Body of pancreas (tissue), 4 donors: ENCODE results near the gene UBASH3A. TPM values are rescaled to one million over a fixed set of nuclear protein-coding genes. Genes with fewer than 3 reads are reported as not detected.
A peak's percentile ranks its signal among the peaks of the same experiment; 100 is the strongest.

Experiments used
- ATAC-seq: fragments of 150-250 bp; one replicate; pipeline ENCODE4 v1.9.1; 2016
- DNase-seq, 4 donors: peaks; one replicate each; pipeline ENCODE4 v3.0.0-alpha.2; 2019
- H3K27ac ChIP-seq, 4 donors: fragments of 200-600 bp; sonication (generic); 1 replicate in 3 of 4; 2 replicates in 1 of 4; pipeline versions ENCODE4 v1.5.1 to v1.6.1; 2016 to 2019; ENCODE audit warnings: mild to moderate bottlenecking in 1 of 4, mixed read lengths in 1 of 4, moderate library complexity in 1 of 4
- H3K27me3 ChIP-seq, 2 donors: fragments of 200-600 bp; sonication (generic); one replicate each; pipeline ENCODE4 v1.6.0; 2016; ENCODE audit warnings: mild to moderate bottlenecking in 1 of 2
- H3K36me3 ChIP-seq, 2 donors: fragments of 200-600 bp; sonication (generic); replicated peaks in 1 of 2; 2 replicates each; pipeline ENCODE4 v1.5.1; 2016; ENCODE audit warnings: low read depth in 2 of 2; ENCODE audit not compliant: insufficient read depth in 1 of 2
- H3K4me1 ChIP-seq: fragments of 200-600 bp; sonication (generic); one replicate; pipeline ENCODE4 v1.6.0; 2016
- H3K4me3 ChIP-seq, 2 donors: fragments of 200-600 bp; sonication (generic); 1 replicate in 1 of 2; 2 replicates in 1 of 2; pipeline ENCODE4 v1.5.1; 2016 to 2019
- H3K9me3 ChIP-seq, 3 donors: fragments of 200-600 bp; sonication (generic); 1 replicate in 2 of 3; 2 replicates in 1 of 3; pipeline ENCODE4 v1.5.1; 2016
- POLR2A ChIP-seq, 3 donors: fragments of 450-650 bp; IDR thresholded peaks; one replicate each; pipeline ENCODE4 v1.6.1; 2016; ENCODE audit warnings: antibody characterized with exemption in 3 of 3, mild to moderate bottlenecking in 2 of 3
- WGBS, 2 donors: methylation state at CpG; one replicate each; pipeline ENCODE4 v1.1.5; 2017; 5-methylcytosine and 5-hydroxymethylcytosine counted together
- intact Hi-C: fragments of 100-400 bp; cut with DNase I; formaldehyde crosslinking; loops from one replicate; pipeline ENCODE4 v1.15.1; 2023
- total RNA-seq, 2 donors: library from RNA; depleted of rRNA; stranded (reverse); fragments of >200 nt; gene quantifications; one replicate each; pipeline ENCODE4 v1.1.0, GENCODE V29; 2016
- TF ChIP-seq, protein P1 (sequence below), 7 experiments: fragments of 450-650 bp in 4 of 7; fragments of 200-600 bp in 3 of 7; sonication (generic) in 3 of 7; IDR thresholded peaks; one replicate each; pipeline ENCODE4 v1.5.1; 2016 to 2019; ENCODE audit warnings: antibody characterized with exemption in 7 of 7

The UBASH3A gene
- total RNA-seq, 2 donors from 2014 or later, result 0.26 TPM; not detected in 1

DNA sequence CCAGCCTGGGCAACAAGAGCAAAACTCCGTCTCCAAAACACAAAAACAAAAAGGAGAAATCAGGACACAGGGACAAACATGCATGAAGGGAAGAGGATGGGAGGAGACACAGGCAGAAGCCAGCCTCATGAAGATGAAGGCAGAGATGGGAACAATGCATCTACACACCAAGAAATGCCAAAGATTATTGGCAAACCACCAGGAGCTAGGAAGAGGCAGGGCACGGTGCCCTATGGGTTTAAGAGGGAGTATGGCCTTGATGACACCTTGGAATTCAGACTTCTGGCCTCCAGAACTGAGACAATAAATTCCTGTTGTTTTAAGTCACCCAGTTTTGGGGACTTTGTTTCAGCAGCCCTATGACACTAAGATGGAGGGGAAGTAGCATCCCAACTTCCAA lies 13.0 kb upstream of the UBASH3A start:
- Histone ChIP-seq H3K9me3 (no peaks in the 10 kb centered on the region), H3K27ac (peak overlapping the region in 2 of 4 donors; percentile 86 to 87), H3K4me3 (no peak overlapping the region), H3K4me1 (peaks cover 15% of the 10 kb centered on the region), H3K36me3 (no peaks in the 10 kb centered on the region), H3K27me3 (no peaks in the 10 kb centered on the region)
- no peak for TF ChIP-seq POLR2A (IDR thresholded peaks at IDR 0.05)
- TF ChIP-seq, protein P1, sequence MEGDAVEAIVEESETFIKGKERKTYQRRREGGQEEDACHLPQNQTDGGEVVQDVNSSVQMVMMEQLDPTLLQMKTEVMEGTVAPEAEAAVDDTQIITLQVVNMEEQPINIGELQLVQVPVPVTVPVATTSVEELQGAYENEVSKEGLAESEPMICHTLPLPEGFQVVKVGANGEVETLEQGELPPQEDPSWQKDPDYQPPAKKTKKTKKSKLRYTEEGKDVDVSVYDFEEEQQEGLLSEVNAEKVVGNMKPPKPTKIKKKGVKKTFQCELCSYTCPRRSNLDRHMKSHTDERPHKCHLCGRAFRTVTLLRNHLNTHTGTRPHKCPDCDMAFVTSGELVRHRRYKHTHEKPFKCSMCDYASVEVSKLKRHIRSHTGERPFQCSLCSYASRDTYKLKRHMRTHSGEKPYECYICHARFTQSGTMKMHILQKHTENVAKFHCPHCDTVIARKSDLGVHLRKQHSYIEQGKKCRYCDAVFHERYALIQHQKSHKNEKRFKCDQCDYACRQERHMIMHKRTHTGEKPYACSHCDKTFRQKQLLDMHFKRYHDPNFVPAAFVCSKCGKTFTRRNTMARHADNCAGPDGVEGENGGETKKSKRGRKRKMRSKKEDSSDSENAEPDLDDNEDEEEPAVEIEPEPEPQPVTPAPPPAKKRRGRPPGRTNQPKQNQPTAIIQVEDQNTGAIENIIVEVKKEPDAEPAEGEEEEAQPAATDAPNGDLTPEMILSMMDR (IDR thresholded peaks at IDR 0.05), result no peak
- DNase-seq, result no peak
- no peak for ATAC-seq
- 42 to 60% methylated on average over 2 of the region's 2 CpGs for WGBS, 2 donors
- intact Hi-C loops, result no loop called here

DNA sequence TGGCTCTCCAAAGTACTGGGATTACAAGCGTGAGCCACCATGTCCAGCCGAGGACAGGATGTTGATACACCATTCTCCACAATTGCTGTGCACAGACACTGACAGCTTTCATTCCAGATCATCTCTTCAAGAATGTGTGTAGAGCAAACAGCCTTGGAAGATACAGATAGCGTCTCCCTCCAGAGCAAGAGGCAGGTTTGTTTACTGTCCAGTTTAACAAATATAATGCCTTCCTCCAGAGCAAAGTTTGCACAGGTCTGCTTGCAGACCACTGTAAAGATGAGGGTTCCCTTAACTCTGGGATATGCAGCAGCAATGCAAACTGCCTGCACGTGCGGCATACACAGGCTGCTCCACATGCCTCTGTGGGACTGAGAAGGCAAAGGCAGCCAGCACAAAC lies 12.4 kb upstream of the UBASH3A start:
- TF ChIP-seq, protein P1 (IDR thresholded peaks at IDR 0.05), result no peak
- no peak for TF ChIP-seq POLR2A (IDR thresholded peaks at IDR 0.05)
- Histone ChIP-seq H3K27ac (no peak overlapping the region), H3K27me3 (no peaks in the 10 kb centered on the region), H3K4me3 (no peak overlapping the region), H3K4me1 (peaks cover 15% of the 10 kb centered on the region), H3K36me3 (no peaks in the 10 kb centered on the region), H3K9me3 (no peaks in the 10 kb centered on the region)
- ATAC-seq (no peak), DNase-seq (no peak)
- WGBS, 2 donors, result 81 to 88% methylated on average over 5 of the region's 5 CpGs
- intact Hi-C loops, result no loop called here

DNA sequence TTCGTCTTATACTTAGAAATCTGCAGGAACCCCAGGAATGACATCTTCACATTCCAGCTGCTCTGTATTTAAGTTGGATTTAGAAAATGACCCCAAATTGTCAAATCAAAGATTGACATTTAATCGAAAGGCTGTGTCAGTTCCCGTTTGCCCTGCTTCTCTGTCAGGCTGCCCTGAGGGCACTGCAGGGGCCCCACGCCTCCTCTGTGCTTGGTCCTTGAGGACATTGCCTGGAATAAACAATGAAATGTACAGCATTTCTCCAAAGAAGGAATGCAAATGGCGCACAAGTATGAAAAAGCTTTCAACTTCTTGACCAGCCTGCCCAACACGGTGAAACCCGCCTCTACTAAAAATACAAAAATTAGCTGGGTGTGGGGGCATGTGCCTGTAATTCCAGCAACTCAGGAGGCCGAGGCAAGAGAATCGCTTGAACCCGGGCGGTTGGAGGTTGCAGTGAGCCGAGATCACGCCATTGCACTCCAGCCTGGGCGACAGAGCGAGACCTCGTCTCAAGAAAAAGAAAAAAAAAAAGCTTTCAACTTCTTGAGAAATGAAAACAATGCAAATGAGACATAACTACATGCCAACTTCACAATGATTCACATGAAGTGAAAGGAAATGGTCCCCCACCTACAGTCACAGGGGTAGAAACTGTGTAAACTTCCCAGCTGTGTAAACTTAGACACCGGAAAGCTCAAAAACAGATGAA lies 10.8 kb upstream of the UBASH3A start:
- DNase-seq (no peak), ATAC-seq (no peak)
- Histone ChIP-seq H3K36me3 (no peaks in the 10 kb centered on the region), H3K4me3 (no peak overlapping the region), H3K27ac (no peak overlapping the region), H3K4me1 (peaks cover 15% of the 10 kb centered on the region), H3K27me3 (no peaks in the 10 kb centered on the region), H3K9me3 (no peaks in the 10 kb centered on the region)
- intact Hi-C loops, result no loop called here
- TF ChIP-seq, protein P1 (IDR thresholded peaks at IDR 0.05), result no peak
- 81 to 87% methylated on average over 17 of the region's 17 CpGs for WGBS, 2 donors

DNA sequence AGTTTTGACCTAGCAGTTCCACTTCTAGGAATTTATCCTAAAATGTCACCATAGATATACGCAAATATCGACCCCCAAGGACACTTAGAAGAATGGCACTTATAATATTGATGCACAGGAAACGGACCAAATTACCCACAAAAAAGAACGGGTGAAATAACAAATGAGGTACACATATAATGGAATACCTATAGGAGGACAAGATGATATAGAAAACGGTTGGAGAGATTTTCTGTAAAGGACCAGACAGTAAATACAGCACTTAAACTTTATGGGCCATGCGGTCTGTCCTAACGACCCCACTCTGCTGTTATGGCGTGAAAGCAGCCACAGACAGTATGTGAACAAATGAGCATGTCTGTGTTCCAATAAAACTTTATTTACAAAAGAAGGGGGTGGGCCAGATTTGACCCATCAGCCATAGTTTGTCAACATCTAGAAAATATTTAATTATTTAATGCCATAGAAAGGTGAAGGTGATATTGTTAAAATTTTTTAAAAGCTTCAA lies 10.2 kb upstream of the UBASH3A start:
- H3K4me1 ChIP-seq, result peaks cover 12% of the 10 kb centered on the region
- H3K27me3 ChIP-seq, result no peaks in the 10 kb centered on the region
- H3K36me3 ChIP-seq, result no peaks in the 10 kb centered on the region
- 57 to 63% methylated on average over 8 of the region's 8 CpGs for WGBS, 2 donors
- no peak overlapping the region for H3K4me3 ChIP-seq
- TF ChIP-seq, protein P1 (IDR thresholded peaks at IDR 0.05), result no peak
- no peak for TF ChIP-seq POLR2A (IDR thresholded peaks at IDR 0.05)
- no peak overlapping the region for H3K27ac ChIP-seq
- DNase-seq, result no peak
- intact Hi-C loops, result no loop called here
- no peaks in the 10 kb centered on the region for H3K9me3 ChIP-seq
- no peak for ATAC-seq

DNA sequence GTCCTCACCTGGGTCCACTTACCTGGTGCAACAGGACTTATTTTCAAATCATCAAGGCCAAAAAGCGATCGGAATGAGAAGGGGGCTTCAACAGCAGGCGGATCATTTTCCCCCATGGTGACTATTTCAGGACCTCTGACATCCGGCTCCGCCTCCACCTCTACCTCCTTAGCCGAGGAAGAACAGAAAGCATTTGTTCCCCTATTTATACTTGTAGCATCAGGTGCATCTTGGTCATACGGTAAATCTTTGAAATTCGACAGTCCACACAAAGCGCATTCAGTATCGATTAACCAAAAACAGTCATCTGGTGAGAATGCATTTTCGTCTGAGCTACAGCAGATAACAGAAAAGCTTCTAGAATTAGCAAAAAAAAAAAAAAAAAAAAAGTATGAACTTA lies 8.4 kb upstream of the UBASH3A start:
- Histone ChIP-seq H3K4me1 (peaks cover 2% of the 10 kb centered on the region), H3K9me3 (no peaks in the 10 kb centered on the region), H3K27me3 (no peaks in the 10 kb centered on the region), H3K27ac (peak overlapping the region in 2 of 4 donors; percentile 34 to 55), H3K36me3 (no peaks in the 10 kb centered on the region), H3K4me3 (no peak overlapping the region)
- WGBS, 2 donors, result 90 to 91% methylated on average over 11 of the region's 11 CpGs
- ATAC-seq (no peak), DNase-seq (no peak)
- TF ChIP-seq, protein P1 (IDR thresholded peaks at IDR 0.05), result no peak
- no peak for TF ChIP-seq POLR2A (IDR thresholded peaks at IDR 0.05)
- intact Hi-C loops, result no loop called here
